Rectal smooth muscle tissue (tissue), 1 donor: ENCODE data around the gene OR5L1.

ENCODE experiments used
- H3K27ac ChIP-seq: one replicate; pipeline ENCODE4 v1.7.0; 2013; ENCODE audit warnings: low read depth, low read length, inconsistent platforms
- H3K27me3 ChIP-seq: one replicate; pipeline ENCODE4 v1.7.0; 2013; ENCODE audit warnings: low read length; ENCODE audit not compliant: control insufficient read depth, insufficient read depth
- H3K36me3 ChIP-seq: one replicate; pipeline ENCODE4 v1.7.0; 2013; ENCODE audit warnings: low read length; ENCODE audit not compliant: control insufficient read depth, insufficient read depth
- H3K4me1 ChIP-seq: one replicate; pipeline ENCODE4 v1.7.0; 2013; ENCODE audit warnings: low read length; ENCODE audit not compliant: control insufficient read depth, insufficient read depth
- H3K4me3 ChIP-seq: one replicate; pipeline ENCODE4 v1.7.0; 2013; ENCODE audit warnings: low read length
- H3K9ac ChIP-seq: one replicate; pipeline ENCODE4 v1.7.0; 2013; ENCODE audit warnings: low read length

Gene OR5L1

DNA sequence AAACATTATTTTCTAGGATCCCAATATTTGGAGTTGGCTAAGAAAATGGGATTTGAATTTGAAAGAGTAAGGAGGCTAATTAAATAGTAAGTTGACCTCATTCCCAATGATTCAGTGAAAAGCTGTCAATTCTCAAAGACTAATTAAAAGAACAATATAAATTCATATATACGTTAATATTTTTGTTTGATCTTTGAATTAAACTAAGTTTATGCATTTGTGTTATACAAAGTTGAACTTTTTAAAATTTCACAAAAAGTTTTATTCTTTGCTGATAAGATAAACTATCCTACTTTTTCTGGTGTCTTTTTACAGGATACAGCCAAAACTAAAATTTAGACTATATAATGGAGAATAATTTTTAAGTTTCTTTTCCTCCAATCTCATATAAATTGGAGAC lies at the start of gene OR5L1:
TSS of gene OR5L1 (plus strand) at position 301 of the 400 bp plus-strand sequence. CDS start 100 bp downstream, outside the sequence.
- H3K27me3 ChIP-seq = no peaks in the 10 kb centered on the region
- H3K9ac ChIP-seq = no peak within 1 kb of the TSS
- no peaks in the 10 kb centered on the region for H3K4me1 ChIP-seq
- no peak within 1 kb of the TSS for H3K4me3 ChIP-seq
- no peak within 1 kb of the TSS for H3K27ac ChIP-seq
- H3K36me3 ChIP-seq = no peaks in the 10 kb centered on the region

DNA sequence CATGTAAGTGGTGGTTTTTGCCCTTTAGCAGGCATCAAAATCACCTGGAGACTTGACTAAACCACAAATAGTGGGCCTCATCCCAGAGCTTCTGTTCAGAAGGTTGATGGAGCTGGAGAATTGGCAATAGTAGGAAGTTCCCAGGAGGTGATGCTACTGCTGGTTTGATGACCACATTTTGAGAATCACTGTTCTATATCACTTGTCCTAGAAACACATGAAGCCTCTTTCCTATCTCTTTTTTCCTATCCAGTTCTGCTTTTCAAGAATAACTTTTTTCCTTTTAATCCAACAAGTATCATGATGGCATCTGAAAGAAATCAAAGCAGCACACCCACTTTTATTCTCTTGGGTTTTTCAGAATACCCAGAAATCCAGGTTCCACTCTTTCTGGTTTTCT lies 38.0 kb upstream of the OR5L1 start, which contains the start of gene OR5D13:
TSS of gene OR5D13 (plus strand) at position 301 of the 400 bp plus-strand sequence. CDS start at position 301, 0 bp downstream.
- H3K4me1 ChIP-seq = no peaks in the 10 kb centered on the region
- H3K4me3 ChIP-seq = no peak within 1 kb of the TSS
- no peak within 1 kb of the TSS for H3K9ac ChIP-seq
- H3K27ac ChIP-seq = no peak within 1 kb of the TSS
- no peaks in the 10 kb centered on the region for H3K27me3 ChIP-seq
- no peaks in the 10 kb centered on the region for H3K36me3 ChIP-seq

DNA sequence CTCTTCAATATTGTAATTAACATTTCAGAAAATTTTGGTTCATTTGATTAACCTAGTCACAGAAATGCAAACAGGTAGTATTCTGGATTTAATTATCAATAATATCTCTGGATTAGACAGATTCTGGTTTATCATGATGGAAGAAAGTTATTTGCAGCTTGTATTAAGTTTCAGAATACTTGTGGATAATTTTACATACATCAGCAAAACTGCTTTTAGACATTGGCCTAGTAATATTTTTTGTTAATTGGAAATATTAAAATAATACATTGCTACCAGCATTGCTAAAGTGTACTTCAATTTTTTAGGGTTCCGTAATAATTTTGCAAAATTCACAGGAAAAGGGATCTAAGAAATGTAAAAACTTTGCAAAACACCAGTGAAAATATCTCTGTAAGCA lies 19.6 kb upstream of the OR5L1 start:
- Histone ChIP-seq H3K4me1 (no peaks in the 10 kb centered on the region), H3K4me3 (no peak overlapping the region), H3K36me3 (no peaks in the 10 kb centered on the region), H3K9ac (no peak overlapping the region), H3K27me3 (no peaks in the 10 kb centered on the region), H3K27ac (no peak overlapping the region)

DNA sequence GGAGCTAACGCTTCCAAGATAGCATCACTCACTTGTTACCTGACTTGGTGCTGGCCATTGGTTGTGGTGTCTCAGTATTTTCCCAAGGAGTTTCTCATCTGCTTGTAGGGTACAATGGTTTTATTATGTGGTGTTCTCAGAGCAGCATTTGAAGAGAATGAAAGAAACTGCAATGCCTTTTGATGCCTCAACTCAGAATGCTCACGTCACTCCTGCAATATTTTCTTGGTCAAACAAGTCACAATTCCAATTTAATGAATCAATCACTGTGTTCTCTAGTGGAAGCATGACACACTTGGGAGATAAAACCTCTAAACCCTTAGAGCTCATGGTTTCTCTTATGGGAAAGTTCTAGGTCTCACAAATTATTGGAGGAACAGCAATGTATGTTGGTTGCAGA lies 17.8 kb upstream of the OR5L1 start:
- no peaks in the 10 kb centered on the region for H3K27me3 ChIP-seq
- H3K9ac ChIP-seq = no peak overlapping the region
- no peaks in the 10 kb centered on the region for H3K4me1 ChIP-seq
- no peaks in the 10 kb centered on the region for H3K36me3 ChIP-seq
- no peak overlapping the region for H3K27ac ChIP-seq
- no peak overlapping the region for H3K4me3 ChIP-seq

DNA sequence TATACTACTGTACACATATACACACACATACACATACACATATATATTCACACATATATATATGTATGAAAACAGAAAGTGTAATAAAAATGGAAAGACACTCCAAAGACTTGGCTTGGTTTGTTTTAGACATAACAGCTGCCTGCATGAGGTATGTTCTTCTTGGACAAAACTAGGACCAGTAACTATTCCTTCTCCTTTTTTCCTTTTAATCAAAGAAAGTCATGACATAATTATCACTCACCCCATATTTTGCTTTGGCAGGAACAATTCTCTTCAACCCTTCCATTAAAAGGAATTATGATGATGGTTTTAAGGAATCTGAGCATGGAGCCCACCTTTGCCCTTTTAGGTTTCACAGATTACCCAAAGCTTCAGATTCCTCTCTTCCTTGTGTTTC lies 15.9 kb upstream of the OR5L1 start, which contains the start of gene OR5D14:
TSS of gene OR5D14 (plus strand) at position 301 of the 400 bp plus-strand sequence. CDS start at position 301, 0 bp downstream.
- Histone ChIP-seq H3K36me3 (no peaks in the 10 kb centered on the region), H3K27me3 (no peaks in the 10 kb centered on the region), H3K4me3 (no peak within 1 kb of the TSS), H3K27ac (no peak within 1 kb of the TSS), H3K4me1 (no peaks in the 10 kb centered on the region), H3K9ac (no peak within 1 kb of the TSS)

DNA sequence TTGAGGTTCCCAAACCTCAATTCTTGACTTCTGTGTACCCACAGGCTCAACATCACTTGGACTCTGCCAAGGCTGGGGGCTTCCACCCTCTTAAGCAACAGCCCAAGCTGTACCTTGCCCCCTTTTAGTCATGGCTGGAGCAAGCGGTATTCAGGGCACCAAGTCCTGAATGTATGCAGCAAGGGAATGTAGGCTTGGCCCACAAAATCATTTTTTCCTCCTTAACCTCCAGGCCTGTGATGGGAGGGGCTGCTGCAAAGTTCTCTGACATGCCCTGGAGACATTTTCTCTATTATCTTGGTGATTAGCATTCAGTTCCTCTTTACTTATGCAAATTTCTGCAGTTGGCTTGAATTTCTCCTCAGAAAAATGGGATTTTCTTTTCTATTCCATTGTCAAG lies 4.9 kb upstream of the OR5L1 start:
- no peaks in the 10 kb centered on the region for H3K4me1 ChIP-seq
- H3K27ac ChIP-seq = no peak overlapping the region
- H3K27me3 ChIP-seq = no peaks in the 10 kb centered on the region
- no peaks in the 10 kb centered on the region for H3K36me3 ChIP-seq
- H3K4me3 ChIP-seq = no peak overlapping the region
- no peak overlapping the region for H3K9ac ChIP-seq

DNA sequence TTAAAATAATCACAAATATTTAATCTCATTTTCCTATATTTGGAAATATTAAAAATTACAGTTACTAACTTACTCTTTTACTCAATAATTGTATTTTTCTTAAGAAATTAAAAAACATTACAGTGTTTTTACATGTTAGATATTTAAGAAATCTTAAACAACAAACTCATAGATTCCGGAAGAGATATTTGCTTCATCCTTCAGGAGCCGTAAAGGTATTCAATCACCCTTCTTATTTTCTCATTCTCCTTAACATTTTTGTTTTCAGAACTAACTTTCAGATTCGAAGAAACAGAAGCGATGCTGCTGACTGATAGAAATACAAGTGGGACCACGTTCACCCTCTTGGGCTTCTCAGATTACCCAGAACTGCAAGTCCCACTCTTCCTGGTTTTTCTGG lies 8.2 kb downstream of the OR5L1 start, which contains the start of gene OR5D18:
TSS of gene OR5D18 (plus strand) at position 301 of the 400 bp plus-strand sequence. CDS start at position 301, 0 bp downstream.
- H3K4me3 ChIP-seq = no peak within 1 kb of the TSS
- no peaks in the 10 kb centered on the region for H3K4me1 ChIP-seq
- H3K9ac ChIP-seq = no peak within 1 kb of the TSS
- H3K27ac ChIP-seq = no peak within 1 kb of the TSS
- no peaks in the 10 kb centered on the region for H3K27me3 ChIP-seq
- H3K36me3 ChIP-seq = no peaks in the 10 kb centered on the region

DNA sequence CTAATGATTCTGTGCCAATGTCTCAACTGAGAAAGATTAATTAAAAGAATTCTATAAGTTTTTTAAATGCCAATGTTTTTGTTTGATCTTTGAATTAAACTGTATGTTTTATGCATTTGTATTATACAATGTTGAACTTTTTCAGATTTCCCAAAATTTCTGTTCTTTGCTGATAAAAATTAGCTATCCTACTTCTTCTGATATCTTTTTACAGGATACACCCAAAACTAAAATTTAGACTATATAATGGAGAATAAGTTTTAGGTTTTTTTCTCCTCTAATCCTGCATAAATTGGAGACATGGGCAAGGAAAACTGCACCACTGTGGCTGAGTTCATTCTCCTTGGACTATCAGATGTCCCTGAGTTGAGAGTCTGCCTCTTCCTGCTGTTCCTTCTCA lies 15.8 kb downstream of the OR5L1 start, which contains the start of gene OR5L2:
TSS of gene OR5L2 (plus strand) at position 301 of the 400 bp plus-strand sequence. CDS start at position 301, 0 bp downstream.
- no peak within 1 kb of the TSS for H3K4me3 ChIP-seq
- no peak within 1 kb of the TSS for H3K27ac ChIP-seq
- H3K36me3 ChIP-seq = no peaks in the 10 kb centered on the region
- no peaks in the 10 kb centered on the region for H3K27me3 ChIP-seq
- no peak within 1 kb of the TSS for H3K9ac ChIP-seq
- no peaks in the 10 kb centered on the region for H3K4me1 ChIP-seq

DNA sequence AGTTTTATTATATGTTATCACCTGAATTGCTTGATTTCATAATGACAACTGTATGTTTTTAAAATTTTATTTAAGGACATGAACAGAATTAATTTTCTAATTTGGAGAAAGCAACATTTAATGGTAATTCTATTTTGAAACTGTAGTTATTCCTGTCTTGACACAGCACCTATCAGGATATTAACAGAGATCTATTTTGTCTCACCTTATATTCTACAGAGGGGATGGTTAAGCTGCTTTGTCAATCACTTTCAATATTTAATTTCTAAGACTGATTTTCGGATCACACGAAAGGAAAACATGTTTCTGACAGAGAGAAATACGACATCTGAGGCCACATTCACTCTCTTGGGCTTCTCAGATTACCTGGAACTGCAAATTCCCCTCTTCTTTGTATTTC lies 27.3 kb downstream of the OR5L1 start, which contains the start of gene OR5D16:
TSS of gene OR5D16 (plus strand) at position 301 of the 400 bp plus-strand sequence. CDS start at position 301, 0 bp downstream.
- Histone ChIP-seq H3K4me1 (no peaks in the 10 kb centered on the region), H3K27me3 (no peaks in the 10 kb centered on the region), H3K4me3 (no peak within 1 kb of the TSS), H3K36me3 (no peaks in the 10 kb centered on the region), H3K9ac (no peak within 1 kb of the TSS), H3K27ac (no peak within 1 kb of the TSS)

DNA sequence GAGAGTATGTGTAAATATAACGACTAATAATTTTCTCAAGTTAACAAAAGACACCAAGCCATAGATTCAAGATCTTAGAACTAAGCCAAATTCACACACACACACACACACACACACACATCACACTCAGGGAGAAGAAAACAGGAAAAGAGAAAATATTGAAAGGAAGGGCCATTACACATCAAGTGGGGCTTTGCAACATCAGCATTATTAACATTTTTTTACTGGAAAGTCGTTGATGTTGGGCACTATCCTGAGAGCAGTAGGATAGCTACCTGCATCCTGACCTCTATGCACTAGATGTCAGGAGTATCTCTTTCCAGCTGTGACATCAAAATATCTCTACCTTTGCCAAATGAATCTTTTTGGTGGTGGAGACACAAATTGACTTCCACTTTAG lies 36.3 kb downstream of the OR5L1 start:
- H3K4me1 ChIP-seq = no peaks in the 10 kb centered on the region
- no peak overlapping the region for H3K4me3 ChIP-seq
- H3K27me3 ChIP-seq = no peaks in the 10 kb centered on the region
- H3K27ac ChIP-seq = no peak overlapping the region
- H3K9ac ChIP-seq = no peak overlapping the region
- H3K36me3 ChIP-seq = no peaks in the 10 kb centered on the region

DNA sequence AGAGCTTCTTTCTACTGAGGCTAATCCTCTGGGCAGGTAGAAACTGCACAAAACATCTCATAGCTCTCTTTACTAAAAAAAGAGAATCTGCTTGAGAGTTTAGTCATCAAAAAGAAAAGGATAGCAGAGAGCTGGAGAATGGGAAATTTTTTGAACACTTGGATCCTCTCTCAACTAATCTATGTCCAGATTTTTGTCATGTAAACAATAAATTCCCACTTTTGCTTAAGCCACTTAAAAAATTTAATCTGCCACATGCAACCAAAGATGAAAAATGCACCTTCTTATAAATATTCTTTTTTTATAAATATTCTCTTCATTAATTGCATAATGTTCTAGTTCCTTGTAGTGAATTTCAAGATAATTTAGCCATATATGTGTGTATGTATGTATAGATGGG lies 37.9 kb downstream of the OR5L1 start:
- Histone ChIP-seq H3K4me3 (no peak overlapping the region), H3K27ac (no peak overlapping the region), H3K9ac (no peak overlapping the region), H3K27me3 (no peaks in the 10 kb centered on the region), H3K4me1 (no peaks in the 10 kb centered on the region), H3K36me3 (no peaks in the 10 kb centered on the region)

DNA sequence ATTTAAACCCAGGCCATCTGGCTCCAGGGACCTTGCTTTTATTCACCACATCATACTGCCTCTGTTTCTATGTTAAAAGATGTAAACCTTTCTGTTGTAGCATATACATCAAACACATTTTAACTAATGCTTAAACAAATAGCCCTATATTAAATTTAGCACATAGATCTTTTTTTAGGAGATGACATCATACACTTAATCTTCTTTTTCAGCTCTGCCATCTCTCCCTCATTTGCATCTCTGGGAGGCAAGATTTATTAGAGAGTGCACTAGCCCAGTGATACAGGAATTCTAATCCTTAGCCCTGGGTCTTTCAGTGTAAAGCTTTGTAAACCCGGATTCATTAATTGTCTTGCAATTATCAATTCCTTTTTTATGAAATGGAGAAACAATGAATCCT lies 41.0 kb downstream of the OR5L1 start:
- no peaks in the 10 kb centered on the region for H3K36me3 ChIP-seq
- H3K4me3 ChIP-seq = no peak overlapping the region
- H3K27ac ChIP-seq = no peak overlapping the region
- no peaks in the 10 kb centered on the region for H3K27me3 ChIP-seq
- H3K4me1 ChIP-seq = no peaks in the 10 kb centered on the region
- H3K9ac ChIP-seq = no peak overlapping the region

DNA sequence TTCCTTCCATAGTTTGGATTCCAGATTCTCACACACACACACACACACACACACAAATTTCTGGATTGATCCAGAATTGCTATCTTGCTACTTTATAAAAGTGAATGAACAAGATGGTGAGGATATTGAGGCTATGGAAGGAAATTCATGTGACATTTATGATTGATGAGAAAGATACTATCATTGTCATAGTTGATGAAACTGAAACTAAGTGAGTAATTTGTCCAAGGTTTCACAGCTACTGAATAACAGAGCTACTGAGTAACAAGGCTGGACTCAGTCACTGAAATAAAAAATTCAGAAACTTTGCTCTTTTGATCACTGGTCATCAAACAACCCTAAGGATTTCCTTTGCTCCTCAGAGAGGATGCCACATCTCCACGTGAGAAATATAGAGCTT lies 43.5 kb downstream of the OR5L1 start:
- no peak overlapping the region for H3K4me3 ChIP-seq
- H3K27me3 ChIP-seq = no peaks in the 10 kb centered on the region
- no peaks in the 10 kb centered on the region for H3K4me1 ChIP-seq
- H3K9ac ChIP-seq = no peak overlapping the region
- H3K36me3 ChIP-seq = no peaks in the 10 kb centered on the region
- no peak overlapping the region for H3K27ac ChIP-seq
